Parathyroid adenoma (tissue), 2 donors: Measurements from ENCODE around the gene WDHD1.

Experiments
- H2AFZ ChIP-seq: fragments of 300-600 bp; sonication (generic); one replicate; pipeline ENCODE4 v1.7.0; 2017; ENCODE audit warnings: antibody characterized with exemption, mild to moderate bottlenecking
- H3K27ac ChIP-seq: fragments of 300-600 bp; sonication (generic); one replicate; pipeline ENCODE4 v1.7.0; 2017
- H3K27me3 ChIP-seq: fragments of 300-600 bp; sonication (generic); one replicate; pipeline ENCODE4 v1.7.0; 2017; ENCODE audit warnings: low read length; ENCODE audit not compliant: control insufficient read depth, insufficient read depth
- H3K36me3 ChIP-seq: fragments of 300-600 bp; sonication (generic); one replicate; pipeline ENCODE4 v1.7.0; 2017; ENCODE audit warnings: low read length; ENCODE audit not compliant: control insufficient read depth, insufficient read depth
- H3K4me1 ChIP-seq: fragments of 300-600 bp; sonication (generic); one replicate; pipeline ENCODE4 v1.7.0; 2017; ENCODE audit warnings: control low read depth
- H3K4me2 ChIP-seq: fragments of 300-600 bp; sonication (generic); one replicate; pipeline ENCODE4 v1.7.0; 2017; ENCODE audit warnings: low read length
- H3K4me3 ChIP-seq: fragments of 300-600 bp; sonication (generic); one replicate; pipeline ENCODE4 v1.7.0; 2017; ENCODE audit warnings: low read depth, low read length
- H3K79me2 ChIP-seq: fragments of 300-600 bp; sonication (generic); one replicate; pipeline ENCODE4 v1.7.0; 2017; ENCODE audit warnings: control low read depth
- H3K9ac ChIP-seq: fragments of 300-600 bp; sonication (generic); one replicate; pipeline ENCODE4 v1.7.0; 2017; ENCODE audit warnings: mild to moderate bottlenecking
- H3K9me3 ChIP-seq: fragments of 300-600 bp; sonication (generic); one replicate; pipeline ENCODE4 v1.7.0; 2017; ENCODE audit warnings: low read length; ENCODE audit not compliant: control insufficient read depth
- TF ChIP-seq, protein P1 (sequence below): fragments of 300-600 bp; sonication (generic); IDR thresholded peaks from one replicate; pipeline ENCODE4 v1.7.0; 2017; ENCODE audit warnings: antibody characterized with exemption, mild to moderate bottlenecking
- donor health status: primary hyperparathyroidism.

The WDHD1 gene

GRCh38 chr14:55062517-55063351 is 35.8 kb upstream of the WDHD1 start:
- Histone ChIP-seq H3K36me3 (no peaks in the 10 kb centered on the region), H3K27me3 (no peaks in the 10 kb centered on the region), H3K4me2 (no peak overlapping the region), H3K9ac (no peak overlapping the region), H2AFZ (no peak overlapping the region), H3K4me1 (peaks cover 3% of the 10 kb centered on the region), H3K9me3 (no peaks in the 10 kb centered on the region), H3K4me3 (no peak overlapping the region), H3K27ac (no peak overlapping the region), H3K79me2 (peaks cover 11% of the 10 kb centered on the region)
- TF ChIP-seq, protein P1, sequence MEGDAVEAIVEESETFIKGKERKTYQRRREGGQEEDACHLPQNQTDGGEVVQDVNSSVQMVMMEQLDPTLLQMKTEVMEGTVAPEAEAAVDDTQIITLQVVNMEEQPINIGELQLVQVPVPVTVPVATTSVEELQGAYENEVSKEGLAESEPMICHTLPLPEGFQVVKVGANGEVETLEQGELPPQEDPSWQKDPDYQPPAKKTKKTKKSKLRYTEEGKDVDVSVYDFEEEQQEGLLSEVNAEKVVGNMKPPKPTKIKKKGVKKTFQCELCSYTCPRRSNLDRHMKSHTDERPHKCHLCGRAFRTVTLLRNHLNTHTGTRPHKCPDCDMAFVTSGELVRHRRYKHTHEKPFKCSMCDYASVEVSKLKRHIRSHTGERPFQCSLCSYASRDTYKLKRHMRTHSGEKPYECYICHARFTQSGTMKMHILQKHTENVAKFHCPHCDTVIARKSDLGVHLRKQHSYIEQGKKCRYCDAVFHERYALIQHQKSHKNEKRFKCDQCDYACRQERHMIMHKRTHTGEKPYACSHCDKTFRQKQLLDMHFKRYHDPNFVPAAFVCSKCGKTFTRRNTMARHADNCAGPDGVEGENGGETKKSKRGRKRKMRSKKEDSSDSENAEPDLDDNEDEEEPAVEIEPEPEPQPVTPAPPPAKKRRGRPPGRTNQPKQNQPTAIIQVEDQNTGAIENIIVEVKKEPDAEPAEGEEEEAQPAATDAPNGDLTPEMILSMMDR: no peak

DNA sequence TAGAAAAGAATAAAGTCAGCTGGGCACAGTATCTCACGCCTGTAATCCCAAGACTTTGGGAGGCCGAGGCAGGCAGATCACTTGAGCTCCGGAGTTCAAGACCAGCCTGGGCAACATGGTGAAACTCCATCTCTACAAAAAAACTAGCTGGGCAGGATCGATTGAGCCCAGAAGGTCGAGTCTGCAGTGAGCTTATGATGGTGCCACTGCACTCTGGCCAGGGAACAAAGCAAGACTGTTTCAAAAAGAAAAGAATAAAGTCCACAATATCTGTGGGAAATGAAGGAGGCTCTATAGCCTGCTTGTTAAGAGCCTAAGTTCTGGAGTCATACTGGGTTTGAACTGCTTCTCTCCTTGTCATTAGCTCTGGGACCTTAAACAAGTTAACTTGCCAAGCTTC is 32.4 kb upstream of the WDHD1 start:
- no peak overlapping the region for H3K9ac ChIP-seq
- H3K4me2 ChIP-seq: no peak overlapping the region
- H3K79me2 ChIP-seq: peaks cover 22% of the 10 kb centered on the region
- H3K4me1 ChIP-seq: no peaks in the 10 kb centered on the region
- H3K36me3 ChIP-seq: no peaks in the 10 kb centered on the region
- no peaks in the 10 kb centered on the region for H3K9me3 ChIP-seq
- no peaks in the 10 kb centered on the region for H3K27me3 ChIP-seq
- H3K27ac ChIP-seq: no peak overlapping the region
- no peak overlapping the region for H2AFZ ChIP-seq
- no peak overlapping the region for H3K4me3 ChIP-seq
- TF ChIP-seq, protein P1: no peak

- TF ChIP-seq, protein P1: no peak
- no peak overlapping the region for H3K4me2 ChIP-seq
- no peaks in the 10 kb centered on the region for H3K9me3 ChIP-seq
- no peak overlapping the region for H3K27ac ChIP-seq
- H3K9ac ChIP-seq: no peak overlapping the region
- H3K79me2 ChIP-seq: peaks cover 32% of the 10 kb centered on the region
- H3K36me3 ChIP-seq: no peaks in the 10 kb centered on the region
- no peaks in the 10 kb centered on the region for H3K4me1 ChIP-seq
- no peak overlapping the region for H2AFZ ChIP-seq
- no peaks in the 10 kb centered on the region for H3K27me3 ChIP-seq
- no peak overlapping the region for H3K4me3 ChIP-seq
These were observed 31.0 kb upstream of the WDHD1 start for GRCh38 chr14:55057919-55058318.

DNA sequence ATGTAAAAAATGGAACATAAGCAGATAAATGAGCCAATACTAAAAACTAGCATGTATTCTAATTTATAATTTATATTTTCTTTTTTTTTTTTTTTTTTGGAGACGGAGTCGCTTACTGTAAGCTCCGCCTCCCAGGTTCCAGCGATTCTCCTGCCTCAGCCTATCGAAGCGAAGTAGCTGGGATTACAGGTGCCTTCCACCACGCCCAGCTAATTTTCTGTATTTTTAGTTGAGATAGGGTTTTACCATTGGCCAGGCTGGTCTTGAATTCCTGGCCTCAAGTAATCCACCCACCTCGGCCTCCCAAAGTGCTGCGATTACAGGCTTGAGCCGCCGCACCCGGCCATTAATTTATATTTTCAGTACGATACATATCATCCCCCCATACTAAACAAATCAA is 27.2 kb upstream of the WDHD1 start:
- Histone ChIP-seq H3K27me3 (no peaks in the 10 kb centered on the region), H3K79me2 (peaks cover 35% of the 10 kb centered on the region), H2AFZ (no peak overlapping the region), H3K4me1 (peaks cover 3% of the 10 kb centered on the region), H3K27ac (no peak overlapping the region), H3K4me3 (no peak overlapping the region), H3K9me3 (no peaks in the 10 kb centered on the region), H3K36me3 (no peaks in the 10 kb centered on the region), H3K9ac (no peak overlapping the region), H3K4me2 (no peak overlapping the region)
- TF ChIP-seq, protein P1: no peak

GRCh38 chr14:55053500-55053899 is 26.6 kb upstream of the WDHD1 start:
- H2AFZ ChIP-seq: no peak overlapping the region
- TF ChIP-seq, protein P1: no peak
- no peaks in the 10 kb centered on the region for H3K27me3 ChIP-seq
- no peaks in the 10 kb centered on the region for H3K9me3 ChIP-seq
- H3K4me2 ChIP-seq: no peak overlapping the region
- no peak overlapping the region for H3K4me3 ChIP-seq
- H3K9ac ChIP-seq: no peak overlapping the region
- peaks cover 3% of the 10 kb centered on the region for H3K4me1 ChIP-seq
- no peak overlapping the region for H3K27ac ChIP-seq
- no peaks in the 10 kb centered on the region for H3K36me3 ChIP-seq
- H3K79me2 ChIP-seq: peaks cover 35% of the 10 kb centered on the region
